Right atrium auricular region (tissue), 2 donors: ENCODE measurements around the gene GYG1. TPM values are rescaled to one million over a fixed set of nuclear protein-coding genes. Genes with fewer than 3 reads are reported as not detected.
A peak's percentile ranks its signal among the peaks of the same experiment; 100 is the strongest.

Source experiments
- DNase-seq: peaks from one replicate; pipeline ENCODE4 v3.0.0-alpha.2; 2019; ENCODE audit warnings: low spot score
- H3K27ac ChIP-seq, 2 donors: fragments of 200-600 bp; sonication (generic); 1 replicate in 1 of 2; 2 replicates in 1 of 2; pipeline ENCODE4 v1.5.1; 2016 to 2019
- H3K27me3 ChIP-seq, 2 donors: fragments of 200-600 bp; sonication (generic); one replicate each; pipeline versions ENCODE4 v1.5.1 to v1.6.0; 2017 to 2019
- H3K36me3 ChIP-seq: fragments of 200-600 bp; sonication (generic); one replicate; pipeline ENCODE4 v1.5.1; 2016
- H3K4me1 ChIP-seq, 2 donors: fragments of 200-600 bp; sonication (generic); one replicate each; pipeline versions ENCODE4 v1.5.1 to v1.6.0; 2017 to 2019
- H3K4me3 ChIP-seq, 2 donors: fragments of 200-600 bp; sonication (generic); 1 replicate in 1 of 2; 2 replicates in 1 of 2; pipeline ENCODE4 v1.5.1; 2017 to 2019; ENCODE audit warnings: mild to moderate bottlenecking in 1 of 2, moderate library complexity in 1 of 2
- H3K9me3 ChIP-seq, 2 donors: fragments of 200-600 bp; sonication (generic); one replicate each; pipeline ENCODE4 v1.5.1; 2019
- CTCF ChIP-seq, 2 donors: fragments of 200-600 bp; sonication (generic); IDR thresholded peaks; one replicate each; pipeline ENCODE4 v1.5.1; 2019; ENCODE audit warnings: antibody characterized with exemption in 2 of 2
- total RNA-seq, 2 donors: library from RNA; depleted of rRNA; stranded (reverse); fragments of >200 nt; gene quantifications; one replicate each; pipeline ENCODE4 v1.1.0, GENCODE V29; 2016

Gene GYG1
- total RNA-seq, 2 donors from 2014 or later: 67.9 to 70.7 TPM

DNA sequence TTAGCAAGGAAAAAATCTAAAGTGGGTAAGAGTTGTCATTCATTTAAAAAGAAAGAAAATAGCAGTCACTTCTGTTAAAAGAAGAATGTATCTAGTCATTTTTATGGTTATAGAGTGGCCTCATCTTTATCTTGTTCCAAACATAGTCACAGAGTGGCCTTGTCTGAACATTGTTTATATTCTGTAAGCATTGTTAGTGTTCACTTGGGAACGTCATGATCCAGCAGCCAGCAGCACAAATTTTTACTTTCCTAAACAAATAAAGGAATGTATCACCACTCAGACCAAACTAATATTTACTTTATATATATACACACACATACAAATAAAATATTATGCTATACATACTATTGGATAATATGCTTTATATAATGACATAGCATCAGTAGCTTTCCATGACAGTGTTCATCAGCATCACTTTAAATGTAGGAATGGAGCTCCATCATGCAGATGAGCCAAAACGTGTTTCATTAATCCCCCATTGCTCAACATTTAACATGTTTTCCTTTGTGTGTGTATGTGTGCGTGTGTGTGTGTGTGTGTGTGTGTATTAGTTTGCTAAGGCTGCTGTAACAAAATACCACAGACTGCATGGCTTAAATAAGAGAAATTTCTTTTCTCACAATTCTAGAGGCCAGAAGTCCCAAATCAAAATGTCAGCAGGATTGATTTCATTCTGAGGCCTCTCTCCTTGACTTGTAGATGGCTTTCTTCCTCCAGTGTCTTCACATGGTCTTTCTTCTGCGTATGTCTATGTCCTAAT is 39.6 kb upstream of the GYG1 start:
- Histone ChIP-seq H3K27ac (no peak overlapping the region), H3K27me3 (no peaks in the 10 kb centered on the region), H3K4me3 (no peak overlapping the region), H3K4me1 (peaks cover 0 to 8% of the 10 kb centered on the region in 2 donors), H3K36me3 (no peaks in the 10 kb centered on the region), H3K9me3 (no peaks in the 10 kb centered on the region)
- TF ChIP-seq CTCF (IDR thresholded peaks at IDR 0.05): no peak
- no peak for DNase-seq

- no peak overlapping the region for H3K27ac ChIP-seq
- TF ChIP-seq CTCF (IDR thresholded peaks at IDR 0.05): no peak
Measured at GRCh38 chr3:148953094-148953493, 38.2 kb upstream of the GYG1 start.

DNA sequence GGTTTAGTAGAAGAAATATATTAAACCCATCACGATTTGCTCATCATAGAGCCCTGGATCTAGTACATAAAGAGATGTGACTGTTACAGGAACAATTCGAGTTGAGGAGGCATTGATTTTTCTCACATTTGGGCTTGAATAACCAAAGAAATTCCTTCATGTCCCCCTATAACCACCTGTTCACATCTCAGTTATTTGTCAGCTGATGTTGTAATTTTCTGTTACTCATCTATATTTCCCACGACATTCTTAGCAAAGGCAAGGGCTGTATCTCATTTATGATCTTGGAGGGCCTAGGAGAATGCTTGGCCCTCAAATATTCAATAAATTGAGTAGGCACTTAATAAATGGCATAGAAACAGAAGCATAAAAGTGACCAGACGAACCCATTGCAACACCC is 36.4 kb upstream of the GYG1 start:
- Histone ChIP-seq H3K4me1 (peaks cover 0 to 8% of the 10 kb centered on the region in 2 donors), H3K36me3 (no peaks in the 10 kb centered on the region), H3K27me3 (no peaks in the 10 kb centered on the region), H3K4me3 (no peak overlapping the region), H3K27ac (peak overlapping the region in 1 of 2 donors; percentile 87), H3K9me3 (no peaks in the 10 kb centered on the region)
- no peak for TF ChIP-seq CTCF (IDR thresholded peaks at IDR 0.05)
- no peak for DNase-seq

More at GRCh38 chr3:148953094-148953493, 38.2 kb upstream of the GYG1 start:
- Histone ChIP-seq H3K4me3 (no peak overlapping the region), H3K36me3 (no peaks in the 10 kb centered on the region), H3K27me3 (no peaks in the 10 kb centered on the region), H3K9me3 (no peaks in the 10 kb centered on the region), H3K4me1 (peaks cover 0 to 8% of the 10 kb centered on the region in 2 donors)
- no peak for DNase-seq

- Histone ChIP-seq H3K9me3 (no peaks in the 10 kb centered on the region), H3K27ac (peak overlapping the region; percentile 67 to 87), H3K27me3 (no peaks in the 10 kb centered on the region), H3K36me3 (no peaks in the 10 kb centered on the region), H3K4me3 (no peak overlapping the region), H3K4me1 (peaks cover 0 to 8% of the 10 kb centered on the region in 2 donors)
- TF ChIP-seq CTCF (IDR thresholded peaks at IDR 0.05): peak; percentile 27 to 70
- DNase-seq: peak; percentile 66
Measured at GRCh38 chr3:148955544-148956346, 35.6 kb upstream of the GYG1 start.

- Histone ChIP-seq H3K36me3 (no peaks in the 10 kb centered on the region), H3K9me3 (no peaks in the 10 kb centered on the region), H3K27ac (no peak overlapping the region), H3K27me3 (no peaks in the 10 kb centered on the region), H3K4me1 (peaks cover 0 to 8% of the 10 kb centered on the region in 2 donors), H3K4me3 (no peak overlapping the region)
- DNase-seq: no peak
- peak in 1 of 2 donors; percentile 55 for TF ChIP-seq CTCF (IDR thresholded peaks at IDR 0.05)
Measured at GRCh38 chr3:148957586-148957985, 33.8 kb upstream of the GYG1 start.
